Keratinocyte (primary cell): ENCODE data around the gene DISP2.

Experiments
- CTCF ChIP-seq, 3 experiments: IDR thresholded peaks in 1 of 3; conservative IDR thresholded peaks in 1 of 3; optimal IDR thresholded peaks in 1 of 3; 2 replicates in 2 of 3; 3 replicates in 1 of 3; pipeline versions ENCODE3 to v1.5.1; 2011; ENCODE audit warnings: low read length in 3 of 3, mild to moderate bottlenecking in 3 of 3, moderate library complexity in 2 of 3, control low read depth in 1 of 3, inconsistent platforms in 1 of 3; ENCODE audit not compliant: insufficient read depth in 2 of 3; ENCODE audit errors: extremely low read depth in 1 of 3
- EZH2 ChIP-seq: IDR thresholded peaks from one replicate; pipeline ENCODE4 v1.6.1; 2012; ENCODE audit warnings: inconsistent platforms, mild to moderate bottlenecking, low read length, moderate library complexity

GRCh38 chr15:40427188-40427587, 69.2 kb downstream of the DISP2 start:
- TF ChIP-seq CTCF (optimal IDR thresholded peaks at IDR 0.05 in 1 of 3, IDR thresholded peaks at IDR 0.05 in 1 of 3, conservative IDR thresholded peaks at IDR 0.05 in 1 of 3; ENCODE audit: extremely low read depth in 1 of 3, insufficient read depth in 2 of 3, low read length in 3 of 3) (no peak), EZH2 (no peak)
